Upper lobe of left lung (tissue), 4 donors: ENCODE data around the gene DLG2.

ENCODE experiments used
- CTCF ChIP-seq, 6 experiments: fragments of 450-650 bp in 4 of 6; fragments of 200-600 bp in 2 of 6; sonication (generic) in 2 of 6; IDR thresholded peaks; one replicate each; pipeline ENCODE4 v1.5.1; 2016 to 2019; ENCODE audit warnings: antibody characterized with exemption in 6 of 6
- EP300 ChIP-seq, 4 donors: sonication (generic); formaldehyde crosslinking; IDR thresholded peaks; one replicate each; pipeline ENCODE4 v1.5.1; 2017; ENCODE audit warnings: antibody characterized with exemption in 4 of 4, control low read depth in 2 of 4
- POLR2A ChIP-seq, 4 donors: fragments of 450-650 bp; IDR thresholded peaks; one replicate each; pipeline ENCODE4 v1.5.1; 2016 to 2017; ENCODE audit warnings: antibody characterized with exemption in 4 of 4, mild to moderate bottlenecking in 2 of 4
- POLR2AphosphoS5 ChIP-seq, 2 donors: sonication (generic); formaldehyde crosslinking; IDR thresholded peaks; one replicate each; pipeline ENCODE4 v1.5.1; 2017; ENCODE audit warnings: antibody characterized with exemption in 2 of 2

DNA sequence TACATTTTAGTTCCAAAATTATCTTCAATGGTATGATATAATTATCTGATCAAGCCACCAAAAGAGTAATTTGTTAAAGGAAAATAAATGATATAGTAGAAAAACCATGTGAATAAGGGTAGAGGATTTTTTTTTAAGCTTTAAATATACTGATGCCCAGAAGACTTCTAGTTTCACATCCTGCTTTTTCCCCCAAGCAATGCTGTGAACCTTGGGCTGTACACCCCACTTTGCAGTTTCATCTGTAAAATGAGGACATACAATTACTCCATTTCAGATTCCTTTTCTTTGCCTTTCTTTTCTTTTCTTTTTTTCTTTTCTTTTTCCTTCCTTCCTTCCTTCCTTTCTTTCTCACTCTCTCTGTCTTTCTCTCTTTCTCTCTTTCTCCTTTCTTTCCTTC, 1125.4 kb downstream of the DLG2 start:
- no peak for TF ChIP-seq CTCF (IDR thresholded peaks at IDR 0.05)
- no peak for TF ChIP-seq EP300 (IDR thresholded peaks at IDR 0.05)
- no peak for TF ChIP-seq POLR2A (IDR thresholded peaks at IDR 0.05)
- no peak for TF ChIP-seq POLR2AphosphoS5 (IDR thresholded peaks at IDR 0.05)
